GM18870 (cell line): ENCODE measurements around the gene ATP10A.

Experiments used
- ATAC-seq: cut with Tn5 transposase; IDR thresholded peaks from one replicate; pipeline ENCODE4 v1.9.1; 2021; ENCODE audit warnings: moderate library complexity; ENCODE audit not compliant: unreplicated experiment

Gene ATP10A

GRCh38 chr15:25708391-25708790, 154.7 kb downstream of the ATP10A start:
- ATAC-seq, result no peak

- no peak for ATAC-seq
Observed at GRCh38 chr15:25707656-25708365, 155.3 kb downstream of the ATP10A start.

- no peak for ATAC-seq
Observed at GRCh38 chr15:25706176-25706955, 156.8 kb downstream of the ATP10A start.

- ATAC-seq, result no peak
Observed at GRCh38 chr15:25705433-25706115, 157.6 kb downstream of the ATP10A start.

- ATAC-seq, result no peak
Observed at GRCh38 chr15:25703726-25704125, 159.4 kb downstream of the ATP10A start.

- no peak for ATAC-seq
Observed at GRCh38 chr15:25701721-25702465, 161.2 kb downstream of the ATP10A start.

GRCh38 chr15:25700916-25701315, 162.2 kb downstream of the ATP10A start:
- no peak for ATAC-seq

GRCh38 chr15:25697586-25697985, 165.5 kb downstream of the ATP10A start:
- ATAC-seq, result no peak

GRCh38 chr15:25695875-25696760, 167.0 kb downstream of the ATP10A start:
- no peak for ATAC-seq

- ATAC-seq, result no peak
Observed at GRCh38 chr15:25694823-25695312, 168.3 kb downstream of the ATP10A start.

GRCh38 chr15:25694239-25694584, 168.9 kb downstream of the ATP10A start:
- ATAC-seq, result no peak

- no peak for ATAC-seq
Observed at GRCh38 chr15:25693321-25694238, 169.5 kb downstream of the ATP10A start.

- ATAC-seq, result no peak
Observed at GRCh38 chr15:25691544-25692430, 171.3 kb downstream of the ATP10A start.

- ATAC-seq, result no peak
Observed at GRCh38 chr15:25690673-25691543, 172.2 kb downstream of the ATP10A start.

GRCh38 chr15:25689592-25689991, 173.5 kb downstream of the ATP10A start:
- no peak for ATAC-seq

- no peak for ATAC-seq
Observed at GRCh38 chr15:25688166-25688565, 175.0 kb downstream of the ATP10A start.

GRCh38 chr15:25687689-25688088, 175.4 kb downstream of the ATP10A start:
- no peak for ATAC-seq
